GOT3 (cell line): ENCODE results near the gene RADX.

ENCODE experiments used
- DNase-seq: peaks from one replicate; lab custom pipeline; 2025; ENCODE audit warnings: mixed read lengths; lab: John Stamatoyannopoulos, UW

The RADX gene

DNA sequence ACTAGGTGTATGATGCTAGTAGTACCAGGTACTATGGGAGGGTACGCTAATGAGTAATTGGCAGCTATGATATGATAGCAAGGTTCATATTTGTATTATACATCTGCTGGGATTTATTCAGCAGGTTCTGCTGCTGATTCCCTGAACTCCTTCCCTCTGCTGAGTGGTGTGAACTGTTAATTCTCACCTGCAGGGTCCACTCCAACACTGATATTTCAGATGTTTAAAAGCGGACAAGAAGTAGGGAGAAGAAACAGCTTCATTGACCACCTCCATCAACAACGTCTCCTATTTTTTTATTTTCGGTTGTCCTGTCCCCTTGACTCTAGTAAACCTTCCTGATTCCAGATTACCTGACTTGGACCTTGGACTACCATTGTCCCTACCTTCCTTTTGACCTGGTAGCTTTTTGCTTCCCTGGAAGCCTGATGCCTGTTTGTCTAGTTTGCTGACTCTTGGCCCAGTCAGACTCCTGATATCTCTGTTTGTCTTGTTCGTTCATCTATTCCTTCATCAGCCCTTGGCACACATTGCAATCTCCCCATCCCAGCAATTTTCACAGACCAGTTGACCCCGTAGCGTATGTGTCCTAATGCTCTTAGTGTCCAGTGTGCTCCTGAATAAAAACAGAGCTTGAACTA is 80.8 kb downstream of the RADX start:
- DNase-seq, result no peak

GRCh38 chrX:106696502-106696901 is 84.7 kb downstream of the RADX start:
- DNase-seq, result no peak

- DNase-seq, result no peak
Measured at GRCh38 chrX:106698693-106699092, 86.9 kb downstream of the RADX start.

DNA sequence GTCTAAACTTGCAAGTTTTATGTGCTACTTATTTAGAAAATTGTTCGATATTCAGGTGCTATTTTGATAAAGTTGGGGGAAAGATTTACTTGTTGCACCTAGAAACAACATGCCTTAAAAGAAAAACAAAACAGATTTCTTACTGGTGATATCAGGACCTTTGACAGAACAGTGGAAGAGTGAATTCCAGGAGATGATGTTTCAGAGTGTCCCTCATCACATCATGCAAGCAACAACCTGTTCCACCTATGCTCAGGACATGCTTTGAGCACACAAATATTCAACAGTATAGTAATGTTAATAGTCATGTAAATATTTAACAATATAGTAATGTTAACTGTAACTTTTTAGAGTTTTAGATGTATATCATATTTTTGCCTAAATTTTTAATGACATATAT is 90.9 kb downstream of the RADX start:
- no peak for DNase-seq

GRCh38 chrX:106706466-106706865 is 94.7 kb downstream of the RADX start:
- no peak for DNase-seq

DNA sequence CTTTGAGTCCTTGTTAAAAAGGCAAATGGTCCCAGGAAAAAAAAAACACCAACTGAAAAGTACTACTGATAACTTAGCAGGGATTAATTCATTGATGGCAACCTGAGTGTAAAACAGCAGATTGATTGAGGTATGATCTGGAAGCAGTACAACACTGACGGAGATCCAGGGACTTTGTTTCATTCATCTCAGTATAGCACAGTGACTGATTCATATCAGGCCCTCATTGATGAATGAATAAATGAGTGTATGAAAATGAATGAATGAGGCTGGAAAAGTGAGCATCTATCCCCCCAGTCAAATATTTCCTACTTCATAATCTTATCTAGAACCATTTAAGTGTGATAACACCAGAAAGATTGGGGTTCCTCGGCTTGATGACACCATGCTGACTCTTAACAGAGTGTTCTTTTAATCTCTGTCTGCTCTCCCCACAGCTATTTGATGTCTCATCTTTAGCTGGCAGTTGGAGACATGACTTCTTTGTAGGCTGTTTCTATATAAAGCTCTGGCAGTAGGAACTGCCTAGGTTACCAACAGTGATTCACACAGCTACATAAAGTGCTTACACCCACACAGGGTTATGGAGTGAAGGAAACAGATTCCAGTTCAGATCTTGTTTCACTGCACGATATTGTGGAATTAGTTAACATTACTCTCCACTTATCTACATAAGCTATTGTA is 96.1 kb downstream of the RADX start:
- DNase-seq, result no peak

- DNase-seq, result no peak
Measured at GRCh38 chrX:106710771-106711170, 99.0 kb downstream of the RADX start.

DNA sequence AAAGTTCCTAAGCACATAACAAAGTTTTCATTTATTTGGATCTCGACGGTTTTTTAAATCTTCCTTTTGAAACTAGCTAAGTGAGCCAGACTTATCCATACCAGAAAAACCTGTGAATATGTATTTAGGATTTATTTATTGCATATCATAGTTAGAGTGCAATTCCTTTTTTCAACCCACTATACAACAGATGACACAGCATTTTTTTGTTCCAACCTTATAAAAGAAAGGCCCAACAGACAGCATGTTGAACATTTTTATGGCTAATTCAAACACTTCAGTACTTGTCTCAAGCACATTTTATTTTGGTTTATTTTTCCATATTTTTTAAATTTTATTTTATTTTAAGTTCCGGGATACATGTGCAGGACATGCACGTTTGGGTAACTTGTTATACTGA is 99.6 kb downstream of the RADX start:
- no peak for DNase-seq

DNA sequence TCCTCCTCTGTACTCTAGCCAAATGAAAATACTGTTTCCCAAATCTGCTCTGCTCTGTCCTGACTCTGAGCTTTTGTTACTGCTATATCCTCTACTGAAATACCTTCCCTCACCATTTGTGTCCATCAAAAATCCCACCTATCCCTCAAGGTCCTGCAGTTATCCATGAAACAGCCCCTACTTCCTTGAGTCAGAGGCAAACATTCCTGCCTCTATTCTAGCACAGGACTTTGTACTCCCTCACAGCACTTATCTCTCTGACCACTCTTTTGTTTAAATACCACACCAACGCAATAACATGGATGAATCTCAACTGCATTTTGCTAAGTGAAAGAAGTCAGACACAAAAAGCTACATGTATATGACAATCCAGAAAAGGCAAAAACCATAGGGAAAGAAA is 104.2 kb downstream of the RADX start:
- no peak for DNase-seq

GRCh38 chrX:106716463-106716862 is 104.7 kb downstream of the RADX start:
- no peak for DNase-seq

DNA sequence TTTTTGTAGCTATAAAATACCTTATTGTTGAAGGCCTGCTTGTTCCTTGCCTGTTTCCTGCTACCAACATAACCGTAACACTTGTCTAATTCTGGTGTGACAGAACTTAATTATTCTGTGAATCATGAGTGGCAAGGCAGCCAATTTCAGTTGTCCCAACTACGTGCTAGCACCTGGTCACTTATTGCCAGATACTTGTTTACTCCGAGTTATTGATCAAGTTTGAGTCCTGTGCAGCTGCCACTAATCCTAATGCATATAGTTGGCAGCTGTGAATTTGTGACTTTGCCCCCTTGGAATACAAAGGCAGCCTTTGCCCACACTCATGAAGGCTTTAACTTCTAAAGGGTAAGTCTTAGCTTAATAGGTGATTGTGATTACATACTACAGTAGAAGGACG is 106.9 kb downstream of the RADX start:
- no peak for DNase-seq

GRCh38 chrX:106725931-106726330 is 114.2 kb downstream of the RADX start:
- no peak for DNase-seq

- no peak for DNase-seq
Measured at GRCh38 chrX:106726485-106727437, 115.0 kb downstream of the RADX start, which contains the start of gene RNF128. RNF128 (plus strand) TSS chrX:106726701; CDS start chrX:106726914, 213 bp downstream.

GRCh38 chrX:106728337-106728736 is 116.6 kb downstream of the RADX start:
- DNase-seq, result no peak
